Stomach (tissue), 9 donors: ENCODE data around the gene LRRC7. TPM values are rescaled to one million over a fixed set of nuclear protein-coding genes. Genes with fewer than 3 reads are reported as not detected.

ENCODE experiments used
- DNase-seq, 2 donors: peaks; one replicate each; pipeline versions ENCODE4 v3.0.0 to v3.0.0-alpha.2; 2013 to 2019
- H3K27ac ChIP-seq, 5 donors: fragments of 200-600 bp in 4 of 5; sonication (generic) in 4 of 5; one replicate each; pipeline ENCODE4 v1.5.1; 2013 to 2019; ENCODE audit warnings: mild to moderate bottlenecking in 1 of 5, moderate library complexity in 1 of 5
- H3K27me3 ChIP-seq, 3 donors: fragments of 200-600 bp; sonication (generic); one replicate each; pipeline ENCODE4 v1.5.1; 2017 to 2019; ENCODE audit warnings: mixed run types in 1 of 3
- H3K36me3 ChIP-seq, 4 donors: fragments of 200-600 bp; sonication (generic); 1 replicate in 3 of 4; 2 replicates in 1 of 4; pipeline ENCODE4 v1.5.1; 2016 to 2019
- H3K4me1 ChIP-seq, 4 donors: fragments of 200-600 bp; sonication (generic); one replicate each; pipeline ENCODE4 v1.5.1; 2016 to 2019
- H3K4me3 ChIP-seq, 4 donors: fragments of 200-600 bp; sonication (generic) in 3 of 4; one replicate each; pipeline ENCODE4 v1.5.1; 2016 to 2019; ENCODE audit warnings: mild to moderate bottlenecking in 1 of 4
- H3K9me3 ChIP-seq, 4 donors: fragments of 200-600 bp; sonication (generic); one replicate each; pipeline ENCODE4 v1.5.1; 2016 to 2019
- EP300 ChIP-seq: sonication (generic); formaldehyde crosslinking; IDR thresholded peaks from one replicate; pipeline ENCODE4 v1.6.1; 2017; ENCODE audit warnings: antibody characterized with exemption
- POLR2A ChIP-seq, 4 donors: fragments of 450-650 bp; IDR thresholded peaks; one replicate each; pipeline ENCODE4 v1.6.1; 2016; ENCODE audit warnings: antibody characterized with exemption in 4 of 4, control low read depth in 2 of 4, mild to moderate bottlenecking in 1 of 4, moderate library complexity in 1 of 4
- POLR2AphosphoS5 ChIP-seq, 3 donors: sonication (generic); formaldehyde crosslinking; IDR thresholded peaks; one replicate each; pipeline ENCODE4 v1.6.1; 2016; ENCODE audit warnings: antibody characterized with exemption in 3 of 3
- WGBS, 5 donors: extraction: QIAGEN DNeasy Blood & Tissue Kit in 3 of 5; methylation state at CpG; one replicate each; pipeline versions ENCODE4 v1.1.5 to v1.1.7; 2013 to 2018; 5-methylcytosine and 5-hydroxymethylcytosine counted together
- intact Hi-C: fragments of 100-400 bp; cut with DNase I; formaldehyde crosslinking; loops from one replicate; pipeline ENCODE4 v1.15.1; 2023; ENCODE audit warnings: low total_unique reads
- polyA plus RNA-seq, 3 donors: library from polyadenylated mRNA; stranded (reverse); fragments of 200-250 nt; gene quantifications; one replicate each; pipeline ENCODE4 v1.2.3, GENCODE V29; 2013
- total RNA-seq, 5 donors: library from RNA; depleted of rRNA; stranded (reverse); fragments of >200 nt; gene quantifications; one replicate each; pipeline versions ENCODE4 v1.1.0 to v1.2.3, GENCODE V29; 2014 to 2016
- TF ChIP-seq, protein P1 (sequence below), 7 experiments: fragments of 450-650 bp in 4 of 7; fragments of 200-600 bp in 3 of 7; sonication (generic) in 3 of 7; IDR thresholded peaks; one replicate each; pipeline ENCODE4 v1.5.1; 2016 to 2019; ENCODE audit warnings: antibody characterized with exemption in 7 of 7, control low read depth in 2 of 7, mild to moderate bottlenecking in 1 of 7
- donor health status: healthy with polysubstance abuse.
- donor health status: Bipolar disorder and iron deficiency.
- donor health status: healthy.

Gene LRRC7
- total and polyA plus RNA-seq, 8 donors: 0.06 to 22.4 (median 0.31) TPM; not detected in 1

DNA sequence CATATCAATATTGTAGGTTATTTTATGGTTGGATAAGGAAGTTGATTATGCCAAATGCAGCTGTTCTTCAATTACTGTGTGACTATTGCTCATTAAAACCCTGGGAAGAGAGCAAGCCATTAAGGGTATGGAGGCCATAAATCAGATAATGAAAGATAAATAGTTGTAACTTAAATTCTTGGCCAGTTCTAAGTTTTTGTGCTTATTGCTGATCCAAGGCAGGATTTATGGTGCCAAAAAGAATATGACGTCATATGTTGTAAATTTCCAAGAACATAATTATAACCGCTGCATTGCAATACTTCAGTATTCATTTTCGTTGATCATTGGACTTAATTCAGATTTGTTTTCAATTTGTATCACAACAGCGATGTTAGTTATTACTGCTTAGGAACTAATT is 426.1 kb downstream of the LRRC7 start:
- Histone ChIP-seq H3K4me1 (no peaks in the 10 kb centered on the region), H3K9me3 (no peaks in the 10 kb centered on the region), H3K27ac (no peak overlapping the region), H3K27me3 (no peaks in the 10 kb centered on the region), H3K4me3 (no peak overlapping the region), H3K36me3 (no peaks in the 10 kb centered on the region)
- intact Hi-C loops: no loop called here
- 66 to 75% (median 71%) methylated on average over 4 of the region's 4 CpGs for WGBS, 5 donors
- peak in 1 of 2 donors; percentile 68 for DNase-seq
- TF ChIP-seq POLR2A (IDR thresholded peaks at IDR 0.05) (no peak), POLR2AphosphoS5 (IDR thresholded peaks at IDR 0.05) (no peak), EP300 (no peak)
- TF ChIP-seq, protein P1, sequence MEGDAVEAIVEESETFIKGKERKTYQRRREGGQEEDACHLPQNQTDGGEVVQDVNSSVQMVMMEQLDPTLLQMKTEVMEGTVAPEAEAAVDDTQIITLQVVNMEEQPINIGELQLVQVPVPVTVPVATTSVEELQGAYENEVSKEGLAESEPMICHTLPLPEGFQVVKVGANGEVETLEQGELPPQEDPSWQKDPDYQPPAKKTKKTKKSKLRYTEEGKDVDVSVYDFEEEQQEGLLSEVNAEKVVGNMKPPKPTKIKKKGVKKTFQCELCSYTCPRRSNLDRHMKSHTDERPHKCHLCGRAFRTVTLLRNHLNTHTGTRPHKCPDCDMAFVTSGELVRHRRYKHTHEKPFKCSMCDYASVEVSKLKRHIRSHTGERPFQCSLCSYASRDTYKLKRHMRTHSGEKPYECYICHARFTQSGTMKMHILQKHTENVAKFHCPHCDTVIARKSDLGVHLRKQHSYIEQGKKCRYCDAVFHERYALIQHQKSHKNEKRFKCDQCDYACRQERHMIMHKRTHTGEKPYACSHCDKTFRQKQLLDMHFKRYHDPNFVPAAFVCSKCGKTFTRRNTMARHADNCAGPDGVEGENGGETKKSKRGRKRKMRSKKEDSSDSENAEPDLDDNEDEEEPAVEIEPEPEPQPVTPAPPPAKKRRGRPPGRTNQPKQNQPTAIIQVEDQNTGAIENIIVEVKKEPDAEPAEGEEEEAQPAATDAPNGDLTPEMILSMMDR (IDR thresholded peaks at IDR 0.05): no peak

DNA sequence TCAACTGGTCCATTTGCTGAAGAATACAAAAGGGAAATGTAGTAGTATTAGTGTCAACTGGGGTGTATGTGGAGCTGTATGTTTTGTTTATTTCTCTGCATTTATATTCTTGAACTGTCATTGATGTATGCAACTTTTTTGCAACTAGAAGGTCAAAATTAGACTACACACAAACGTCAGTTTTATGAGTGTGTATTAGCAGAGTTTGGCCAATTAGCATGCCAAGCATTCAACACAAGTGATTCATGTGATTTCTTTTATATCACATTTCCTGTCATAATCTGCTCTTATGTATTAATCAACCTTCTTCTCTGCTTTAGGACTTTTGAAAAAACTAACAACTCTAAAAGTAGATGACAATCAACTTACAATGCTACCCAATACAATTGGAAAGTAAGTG is 426.5 kb downstream of the LRRC7 start:
- H3K4me1 ChIP-seq: no peaks in the 10 kb centered on the region
- 30 to 49% (median 35%) methylated on average over 1 of the region's 1 CpG for WGBS, 5 donors
- H3K27ac ChIP-seq: no peak overlapping the region
- intact Hi-C loops: no loop called here
- peak in 1 of 2 donors; percentile 11 for DNase-seq
- TF ChIP-seq POLR2A (IDR thresholded peaks at IDR 0.05) (no peak), POLR2AphosphoS5 (IDR thresholded peaks at IDR 0.05) (no peak), EP300 (no peak)
- TF ChIP-seq, protein P1 (IDR thresholded peaks at IDR 0.05): no peak
- no peaks in the 10 kb centered on the region for H3K9me3 ChIP-seq
- no peak overlapping the region for H3K4me3 ChIP-seq
- no peaks in the 10 kb centered on the region for H3K27me3 ChIP-seq
- H3K36me3 ChIP-seq: no peaks in the 10 kb centered on the region

DNA sequence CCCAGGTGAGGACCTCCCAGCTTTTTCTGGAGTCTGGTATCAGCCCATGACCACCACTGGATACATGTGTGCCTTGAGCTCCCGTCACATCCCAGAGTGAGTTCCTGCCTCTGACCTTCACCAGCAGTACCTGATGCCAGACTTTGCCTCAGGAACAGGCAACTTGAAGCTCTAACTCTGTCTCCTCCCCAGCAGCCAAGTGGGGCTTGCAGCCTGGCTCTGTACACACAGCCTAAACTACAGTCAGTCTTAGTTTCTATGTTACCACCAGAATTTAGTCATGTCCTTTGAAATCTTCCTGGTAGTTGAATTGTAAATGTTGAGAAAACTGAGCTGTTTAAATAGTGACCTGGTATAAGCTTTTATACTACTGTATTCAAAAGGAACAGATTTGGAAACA is 431.1 kb downstream of the LRRC7 start:
- intact Hi-C loops: no loop called here
- 69 to 100% (median 78%) methylated on average over 1 of the region's 1 CpG for WGBS, 5 donors
- Histone ChIP-seq H3K9me3 (no peaks in the 10 kb centered on the region), H3K27ac (no peak overlapping the region), H3K36me3 (no peaks in the 10 kb centered on the region), H3K4me3 (no peak overlapping the region), H3K27me3 (no peaks in the 10 kb centered on the region), H3K4me1 (no peaks in the 10 kb centered on the region)
- TF ChIP-seq POLR2AphosphoS5 (IDR thresholded peaks at IDR 0.05) (no peak), EP300 (no peak), POLR2A (IDR thresholded peaks at IDR 0.05) (no peak)
- TF ChIP-seq, protein P1 (IDR thresholded peaks at IDR 0.05): no peak
- no peak for DNase-seq

DNA sequence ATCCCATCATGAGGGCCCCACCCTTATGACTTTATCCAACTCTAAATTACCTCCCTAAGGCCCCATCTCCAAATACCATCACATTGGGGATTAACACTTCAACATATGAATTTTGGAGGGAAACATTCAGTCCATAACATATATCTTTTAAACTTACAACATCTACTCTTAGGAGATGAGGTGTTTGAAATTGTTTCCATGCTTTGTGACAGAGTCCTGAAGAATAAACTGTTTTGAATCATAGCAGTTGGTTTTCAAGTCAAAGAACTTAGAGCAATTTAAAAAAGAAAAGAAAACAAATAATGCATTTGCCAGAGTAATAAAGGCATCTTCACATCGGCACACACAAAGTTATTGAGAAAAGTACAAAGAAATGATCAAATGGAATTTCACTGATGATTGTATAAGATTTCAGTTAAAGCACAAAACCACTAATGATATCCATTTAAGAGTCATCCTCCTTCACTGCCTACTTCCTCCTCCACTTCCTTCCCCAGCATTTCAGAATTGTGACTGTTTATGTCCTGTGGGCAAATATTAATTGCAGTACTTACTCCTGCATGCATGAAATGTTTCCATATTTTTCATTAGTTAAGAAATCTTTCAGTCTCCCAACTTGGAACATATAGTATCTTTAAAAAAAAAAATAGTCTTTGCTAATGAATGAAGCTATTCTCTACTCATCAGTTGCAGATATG is 435.6 kb downstream of the LRRC7 start:
- Histone ChIP-seq H3K9me3 (no peaks in the 10 kb centered on the region), H3K27ac (no peak overlapping the region), H3K36me3 (no peaks in the 10 kb centered on the region), H3K27me3 (no peaks in the 10 kb centered on the region), H3K4me1 (no peaks in the 10 kb centered on the region), H3K4me3 (no peak overlapping the region)
- no peak for TF ChIP-seq POLR2AphosphoS5 (IDR thresholded peaks at IDR 0.05)
- TF ChIP-seq, protein P1 (IDR thresholded peaks at IDR 0.05): no peak
- no peak for TF ChIP-seq EP300
- intact Hi-C loops: no loop called here
- DNase-seq: no peak
- 78 to 93% (median 89%) methylated on average over 1 of the region's 1 CpG for WGBS, 5 donors
